Erythroblast (primary cell): Measurements from ENCODE around the gene SEC24B.

Experiments
- GATA1 ChIP-seq: IDR thresholded peaks from 2 replicates; pipeline ENCODE4 v1.6.1; 2011; ENCODE audit warnings: low read depth, mild to moderate bottlenecking, control low read depth, low read length, moderate library complexity
- POLR2A ChIP-seq: IDR thresholded peaks from 2 replicates; pipeline ENCODE4 v1.6.1; 2011; ENCODE audit warnings: mild to moderate bottlenecking, low read length

GRCh38 chr4:109497511-109497910, 63.9 kb downstream of the SEC24B start:
- TF ChIP-seq POLR2A, result no peak
- TF ChIP-seq GATA1, result no peak
